HEK293 (cell line): Measurements from ENCODE around the gene VMO1.

Experiments used
- CTCF ChIA-PET: fragments of 350-600 bp; formaldehyde crosslinking; extraction: SDS; loops from one replicate; lab custom pipeline; 2021; ENCODE audit warnings: antibody characterized with exemption; lab: Yijun Ruan, JAX
- POLR2A ChIA-PET: fragments of 300-600 bp; formaldehyde crosslinking; extraction: SDS; loops from one replicate; lab custom pipeline; 2020; ENCODE audit warnings: antibody characterized with exemption, inconsistent platforms; lab: Yijun Ruan, JAX
- H3K27ac ChIP-seq: fragments of 200-500 bp; sonication (Bioruptor generic); 2 replicates; pipeline ENCODE4 v1.5.1; 2014; ENCODE audit warnings: low read depth, low read length, control low read depth, inconsistent platforms; ENCODE audit errors: extremely low read depth
- H3K36me3 ChIP-seq, 2 experiments: fragments of 200-500 bp in 1 of 2; sonication (Bioruptor generic) in 1 of 2; 1 replicate in 1 of 2; 2 replicates in 1 of 2; pipeline ENCODE4 v1.5.1; 2014 to 2017; ENCODE audit warnings: inconsistent platforms in 2 of 2, low read length in 2 of 2; ENCODE audit not compliant: control insufficient read depth in 2 of 2, insufficient read depth in 1 of 2
- H3K4me1 ChIP-seq: fragments of 200-500 bp; sonication (Bioruptor generic); 2 replicates; pipeline ENCODE4 v1.5.1; 2014; ENCODE audit warnings: mild to moderate bottlenecking, low read length, inconsistent platforms; ENCODE audit not compliant: control insufficient read depth, insufficient read depth
- H3K4me3 ChIP-seq: 2 replicates; pipeline ENCODE4 v1.5.1; 2011; ENCODE audit warnings: low read depth, mild to moderate bottlenecking, control low read depth, low read length, moderate library complexity
- H3K9me3 ChIP-seq: fragments of 200-500 bp; sonication (Bioruptor generic); 2 replicates; pipeline ENCODE4 v1.5.1; 2014; ENCODE audit warnings: low read depth, low read length, inconsistent platforms; ENCODE audit not compliant: control insufficient read depth, insufficient read depth
- GLIS2 ChIP-seq: fragments of 450-650 bp; formaldehyde crosslinking; IDR thresholded peaks from 2 replicates; pipeline ENCODE4 v1.5.1; 2016; ENCODE audit warnings: missing biosample characterization, missing genetic modification characterization
- IKZF3 ChIP-seq: fragments of 450-650 bp; IDR thresholded peaks from 2 replicates; pipeline ENCODE4 v1.5.0; 2018; ENCODE audit warnings: missing biosample characterization, mild to moderate bottlenecking, missing genetic modification characterization, moderate library complexity
- KLF16 ChIP-seq: fragments of 450-650 bp; formaldehyde crosslinking; IDR thresholded peaks from 2 replicates; pipeline ENCODE4 v1.5.1; 2017; ENCODE audit warnings: missing biosample characterization, missing genetic modification characterization
- OVOL3 ChIP-seq: fragments of 450-650 bp; formaldehyde crosslinking; IDR thresholded peaks from 2 replicates; pipeline ENCODE4 v1.5.1; 2016; ENCODE audit warnings: missing biosample characterization, missing genetic modification characterization
- ZBTB10 ChIP-seq: fragments of 450-650 bp; formaldehyde crosslinking; IDR thresholded peaks from 2 replicates; pipeline ENCODE4 v1.5.1; 2016; ENCODE audit warnings: missing biosample characterization, missing genetic modification characterization
- ZBTB20 ChIP-seq: fragments of 450-650 bp; formaldehyde crosslinking; IDR thresholded peaks from 2 replicates; pipeline ENCODE4 v1.5.1; 2016; ENCODE audit warnings: missing biosample characterization, missing genetic modification characterization
- ZBTB6 ChIP-seq: fragments of 450-650 bp; formaldehyde crosslinking; IDR thresholded peaks from 2 replicates; pipeline ENCODE4 v1.5.1; 2017; ENCODE audit warnings: missing biosample characterization, missing genetic modification characterization
- ZBTB7A ChIP-seq: fragments of 450-650 bp; formaldehyde crosslinking; IDR thresholded peaks from 2 replicates; pipeline ENCODE4 v1.5.1; 2016; ENCODE audit warnings: low read depth, missing biosample characterization, missing genetic modification characterization
- ZNF169 ChIP-seq: fragments of 450-650 bp; formaldehyde crosslinking; IDR thresholded peaks from 2 replicates; pipeline ENCODE4 v1.5.1; 2016; ENCODE audit warnings: missing biosample characterization, missing genetic modification characterization
- ZNF223 ChIP-seq: fragments of 450-650 bp; formaldehyde crosslinking; IDR thresholded peaks from 2 replicates; pipeline ENCODE4 v1.5.1; 2016; ENCODE audit warnings: missing biosample characterization, missing genetic modification characterization
- ZNF292 ChIP-seq: fragments of 450-650 bp; formaldehyde crosslinking; IDR thresholded peaks from 2 replicates; pipeline ENCODE4 v1.5.1; 2016; ENCODE audit warnings: low read depth, missing biosample characterization, missing genetic modification characterization, borderline replicate concordance
- ZNF311 ChIP-seq: fragments of 450-650 bp; formaldehyde crosslinking; IDR thresholded peaks from 2 replicates; pipeline ENCODE4 v1.5.1; 2017; ENCODE audit warnings: missing biosample characterization, missing genetic modification characterization, borderline replicate concordance
- ZNF37A ChIP-seq: fragments of 450-650 bp; IDR thresholded peaks from 2 replicates; pipeline ENCODE4 v1.5.1; 2018; ENCODE audit warnings: missing biosample characterization, missing genetic modification characterization
- ZNF596 ChIP-seq: fragments of 450-650 bp; IDR thresholded peaks from 2 replicates; pipeline ENCODE4 v1.5.0; 2018; ENCODE audit warnings: missing biosample characterization, mild to moderate bottlenecking, missing genetic modification characterization, moderate library complexity
- ZNF624 ChIP-seq: fragments of 450-650 bp; formaldehyde crosslinking; IDR thresholded peaks from 2 replicates; pipeline ENCODE4 v1.5.1; 2017; ENCODE audit warnings: missing biosample characterization, missing genetic modification characterization
- ZNF670 ChIP-seq: fragments of 450-650 bp; formaldehyde crosslinking; IDR thresholded peaks from 2 replicates; pipeline ENCODE4 v1.5.1; 2016; ENCODE audit warnings: missing biosample characterization, missing genetic modification characterization, low read depth
- ZNF843 ChIP-seq: fragments of 450-650 bp; formaldehyde crosslinking; IDR thresholded peaks from 2 replicates; pipeline ENCODE4 v1.5.1; 2016; ENCODE audit warnings: missing biosample characterization, missing genetic modification characterization
- TF ChIP-seq, protein P1 (sequence below): fragments of 450-650 bp; formaldehyde crosslinking; IDR thresholded peaks from 2 replicates; pipeline ENCODE4 v1.5.1; 2016; ENCODE audit warnings: missing biosample characterization, missing genetic modification characterization
- TF ChIP-seq, protein P2 (sequence below): fragments of 450-650 bp; formaldehyde crosslinking; IDR thresholded peaks from 2 replicates; pipeline ENCODE4 v1.5.1; 2016; ENCODE audit warnings: missing biosample characterization, missing genetic modification characterization
- TF ChIP-seq, protein P3 (sequence below): fragments of 450-650 bp; formaldehyde crosslinking; IDR thresholded peaks from 2 replicates; pipeline ENCODE4 v1.5.1; 2016; ENCODE audit warnings: missing biosample characterization, missing genetic modification characterization

VMO1 gene

DNA sequence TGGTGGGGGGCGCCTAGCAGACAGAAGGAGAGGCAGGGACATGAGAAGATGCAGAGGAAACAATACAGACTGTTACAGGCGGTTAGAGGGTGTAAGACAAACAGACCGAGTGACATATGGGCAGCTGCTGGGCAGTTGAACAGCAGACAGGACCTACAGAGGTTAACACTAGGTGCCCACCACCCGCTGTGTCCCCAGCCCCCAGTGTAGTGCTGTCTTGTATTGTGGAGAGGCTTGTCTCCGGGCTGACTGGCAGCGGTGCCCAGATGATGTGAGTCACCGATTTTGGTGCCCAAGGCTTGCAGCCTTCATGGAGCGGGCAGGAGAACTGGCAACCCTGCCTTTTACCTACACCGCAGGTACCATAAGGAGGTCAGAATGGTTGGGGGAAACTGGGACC, 44.0 kb downstream of the VMO1 start:
- CTCF ChIA-PET: interaction anchor here (1.1 to 1.7 kb wide), 2 partner anchors 10 to 14 kb away, joined by 3 to 5 read pairs; no protein-coding TSS in a partner anchor
- TF ChIP-seq ZNF292 (tag by site-specific recombination) (no peak), ZNF843 (tag by site-specific recombination) (no peak), OVOL3 (no peak), GLIS2 (tag by site-specific recombination) (no peak)
- TF ChIP-seq, protein P1, sequence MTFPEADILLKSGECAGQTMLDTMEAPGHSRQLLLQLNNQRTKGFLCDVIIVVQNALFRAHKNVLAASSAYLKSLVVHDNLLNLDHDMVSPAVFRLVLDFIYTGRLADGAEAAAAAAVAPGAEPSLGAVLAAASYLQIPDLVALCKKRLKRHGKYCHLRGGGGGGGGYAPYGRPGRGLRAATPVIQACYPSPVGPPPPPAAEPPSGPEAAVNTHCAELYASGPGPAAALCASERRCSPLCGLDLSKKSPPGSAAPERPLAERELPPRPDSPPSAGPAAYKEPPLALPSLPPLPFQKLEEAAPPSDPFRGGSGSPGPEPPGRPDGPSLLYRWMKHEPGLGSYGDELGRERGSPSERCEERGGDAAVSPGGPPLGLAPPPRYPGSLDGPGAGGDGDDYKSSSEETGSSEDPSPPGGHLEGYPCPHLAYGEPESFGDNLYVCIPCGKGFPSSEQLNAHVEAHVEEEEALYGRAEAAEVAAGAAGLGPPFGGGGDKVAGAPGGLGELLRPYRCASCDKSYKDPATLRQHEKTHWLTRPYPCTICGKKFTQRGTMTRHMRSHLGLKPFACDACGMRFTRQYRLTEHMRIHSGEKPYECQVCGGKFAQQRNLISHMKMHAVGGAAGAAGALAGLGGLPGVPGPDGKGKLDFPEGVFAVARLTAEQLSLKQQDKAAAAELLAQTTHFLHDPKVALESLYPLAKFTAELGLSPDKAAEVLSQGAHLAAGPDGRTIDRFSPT (tag by site-specific recombination): peak; percentile 23; the same call in 1 of the 2 replicates
- TF ChIP-seq, protein P2, sequence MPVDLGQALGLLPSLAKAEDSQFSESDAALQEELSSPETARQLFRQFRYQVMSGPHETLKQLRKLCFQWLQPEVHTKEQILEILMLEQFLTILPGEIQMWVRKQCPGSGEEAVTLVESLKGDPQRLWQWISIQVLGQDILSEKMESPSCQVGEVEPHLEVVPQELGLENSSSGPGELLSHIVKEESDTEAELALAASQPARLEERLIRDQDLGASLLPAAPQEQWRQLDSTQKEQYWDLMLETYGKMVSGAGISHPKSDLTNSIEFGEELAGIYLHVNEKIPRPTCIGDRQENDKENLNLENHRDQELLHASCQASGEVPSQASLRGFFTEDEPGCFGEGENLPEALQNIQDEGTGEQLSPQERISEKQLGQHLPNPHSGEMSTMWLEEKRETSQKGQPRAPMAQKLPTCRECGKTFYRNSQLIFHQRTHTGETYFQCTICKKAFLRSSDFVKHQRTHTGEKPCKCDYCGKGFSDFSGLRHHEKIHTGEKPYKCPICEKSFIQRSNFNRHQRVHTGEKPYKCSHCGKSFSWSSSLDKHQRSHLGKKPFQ (tag by site-specific recombination): no peak
- peaks cover 8% of the 10 kb centered on the region for H3K4me1 ChIP-seq

GRCh38 chr17:4741544-4741943, 44.6 kb downstream of the VMO1 start:
- TF ChIP-seq ZBTB7A: no peak
- TF ChIP-seq ZNF37A (tag by site-specific recombination): no peak
- no peak for TF ChIP-seq ZBTB6 (tag by site-specific recombination)
- TF ChIP-seq ZNF596 (tag by site-specific recombination): no peak
- ChIA-PET POLR2A (no interaction called here), CTCF (interaction anchor here (1.1 to 1.7 kb wide), 2 partner anchors 10 to 15 kb away, joined by 3 to 5 read pairs; no protein-coding TSS in a partner anchor)
- H3K27ac ChIP-seq: no peak overlapping the region
- H3K36me3 ChIP-seq: no peaks in the 10 kb centered on the region; a peak in 1 of 3 replicates
- no peak overlapping the region for H3K4me3 ChIP-seq
- peaks cover 8% of the 10 kb centered on the region for H3K4me1 ChIP-seq
- no peaks in the 10 kb centered on the region for H3K9me3 ChIP-seq

More for the DNA sequence above, 44.0 kb downstream of the VMO1 start:
- no peak overlapping the region for H3K4me3 ChIP-seq
- H3K36me3 ChIP-seq: no peaks in the 10 kb centered on the region; a peak in 1 of 3 replicates
- H3K27ac ChIP-seq: no peak overlapping the region
- POLR2A ChIA-PET: interaction anchor here (0.6 kb wide), 1 partner anchor 129 kb away, joined by 6 read pairs; no protein-coding TSS in a partner anchor
- H3K9me3 ChIP-seq: no peaks in the 10 kb centered on the region

DNA sequence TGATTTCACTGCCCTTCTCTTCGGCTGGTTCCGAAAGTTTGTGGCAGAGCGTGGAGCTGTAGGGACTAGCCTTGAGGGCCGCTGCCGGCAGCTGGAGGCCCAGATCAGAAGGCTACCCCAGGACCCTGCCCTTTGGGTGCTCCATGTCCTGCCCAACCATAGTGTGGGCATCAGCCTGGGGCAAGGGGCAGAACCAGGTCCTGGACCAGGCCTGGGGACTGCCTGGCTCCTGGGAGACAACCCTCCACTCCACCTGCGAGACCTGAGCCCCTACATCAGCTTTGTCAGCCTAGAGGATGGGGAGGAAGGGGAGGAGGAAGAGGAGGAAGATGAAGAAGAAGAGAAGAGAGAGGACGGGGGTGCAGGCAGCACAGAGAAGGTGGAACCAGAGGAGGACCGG, 45.6 kb downstream of the VMO1 start:
- no peaks in the 10 kb centered on the region for H3K9me3 ChIP-seq
- no peaks in the 10 kb centered on the region; a peak in 1 of 3 replicates for H3K36me3 ChIP-seq
- no peak overlapping the region for H3K27ac ChIP-seq
- H3K4me3 ChIP-seq: no peak overlapping the region
- H3K4me1 ChIP-seq: peaks cover 8% of the 10 kb centered on the region
- ChIA-PET CTCF (interaction anchor here (0.6 kb wide), 1 partner anchor 22 kb away, joined by 4 read pairs; no protein-coding TSS in a partner anchor), POLR2A (interaction anchor here (0.8 kb wide), 1 partner anchor 9 kb away, joined by 3 read pairs; the partner anchor contains the start of gene MED11)
- TF ChIP-seq ZBTB10 (tag by site-specific recombination) (no peak), ZNF223 (tag by site-specific recombination) (peak; percentile 71; the same call in 1 of the 2 replicates), ZNF169 (tag by site-specific recombination) (no peak), ZNF624 (tag by site-specific recombination) (no peak), ZNF311 (tag by site-specific recombination) (no peak), IKZF3 (tag by site-specific recombination) (no peak), ZNF670 (tag by site-specific recombination) (no peak), ZBTB20 (tag by site-specific recombination) (no peak), KLF16 (no peak)
- TF ChIP-seq, protein P3, sequence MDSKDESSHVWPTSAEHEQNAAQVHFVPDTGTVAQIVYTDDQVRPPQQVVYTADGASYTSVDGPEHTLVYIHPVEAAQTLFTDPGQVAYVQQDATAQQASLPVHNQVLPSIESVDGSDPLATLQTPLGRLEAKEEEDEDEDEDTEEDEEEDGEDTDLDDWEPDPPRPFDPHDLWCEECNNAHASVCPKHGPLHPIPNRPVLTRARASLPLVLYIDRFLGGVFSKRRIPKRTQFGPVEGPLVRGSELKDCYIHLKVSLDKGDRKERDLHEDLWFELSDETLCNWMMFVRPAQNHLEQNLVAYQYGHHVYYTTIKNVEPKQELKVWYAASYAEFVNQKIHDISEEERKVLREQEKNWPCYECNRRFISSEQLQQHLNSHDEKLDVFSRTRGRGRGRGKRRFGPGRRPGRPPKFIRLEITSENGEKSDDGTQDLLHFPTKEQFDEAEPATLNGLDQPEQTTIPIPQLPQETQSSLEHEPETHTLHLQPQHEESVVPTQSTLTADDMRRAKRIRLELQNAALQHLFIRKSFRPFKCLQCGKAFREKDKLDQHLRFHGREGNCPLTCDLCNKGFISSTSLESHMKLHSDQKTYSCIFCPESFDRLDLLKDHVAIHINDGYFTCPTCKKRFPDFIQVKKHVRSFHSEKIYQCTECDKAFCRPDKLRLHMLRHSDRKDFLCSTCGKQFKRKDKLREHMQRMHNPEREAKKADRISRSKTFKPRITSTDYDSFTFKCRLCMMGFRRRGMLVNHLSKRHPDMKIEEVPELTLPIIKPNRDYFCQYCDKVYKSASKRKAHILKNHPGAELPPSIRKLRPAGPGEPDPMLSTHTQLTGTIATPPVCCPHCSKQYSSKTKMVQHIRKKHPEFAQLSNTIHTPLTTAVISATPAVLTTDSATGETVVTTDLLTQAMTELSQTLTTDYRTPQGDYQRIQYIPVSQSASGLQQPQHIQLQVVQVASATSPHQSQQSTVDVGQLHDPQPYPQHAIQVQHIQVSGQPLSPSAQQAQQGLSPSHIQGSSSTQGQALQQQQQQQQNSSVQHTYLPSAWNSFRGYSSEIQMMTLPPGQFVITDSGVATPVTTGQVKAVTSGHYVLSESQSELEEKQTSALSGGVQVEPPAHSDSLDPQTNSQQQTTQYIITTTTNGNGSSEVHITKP (tag by site-specific recombination): no peak
